Progenitor cell of endocrine pancreas (in vitro differentiated cells): ENCODE results near the gene CNIH3. TPM values are rescaled to one million over a fixed set of nuclear protein-coding genes. Genes with fewer than 3 reads are reported as not detected.

Source experiments
- DNase-seq: peaks from one replicate; pipeline ENCODE4 v3.0.0; 2021; ENCODE audit warnings: low spot score; ENCODE audit not compliant: unreplicated experiment
- H3K27ac Mint-ChIP-seq: 2 replicates; pipeline ENCODE4 v1.8.0; 2021; ENCODE audit warnings: mild to moderate bottlenecking, moderate library complexity, mixed read lengths
- H3K27me3 Mint-ChIP-seq: 2 replicates; pipeline ENCODE4 v1.8.0; 2021; ENCODE audit warnings: mixed read lengths
- H3K36me3 Mint-ChIP-seq: 2 replicates; pipeline ENCODE4 v1.8.0; 2022; ENCODE audit warnings: mixed read lengths; ENCODE audit not compliant: insufficient read depth
- H3K4me1 Mint-ChIP-seq: 2 replicates; pipeline ENCODE4 v1.8.0; 2021; ENCODE audit warnings: low read depth, mixed read lengths
- H3K4me3 Mint-ChIP-seq: 2 replicates; pipeline ENCODE4 v1.8.0; 2021; ENCODE audit warnings: low read depth, mild to moderate bottlenecking, moderate library complexity, mixed read lengths
- H3K9me3 Mint-ChIP-seq: 2 replicates; pipeline ENCODE4 v1.8.0; 2021; ENCODE audit warnings: low read depth, mixed read lengths
- CTCF ChIP-seq: fragments of 200-600 bp; sonication (generic); IDR thresholded peaks from one replicate; pipeline ENCODE4 v1.5.0; 2021; ENCODE audit warnings: antibody characterized with exemption, mild to moderate bottlenecking; ENCODE audit not compliant: unreplicated experiment
- total RNA-seq: library from RNA; stranded (reverse); gene quantifications from 2 replicates; pipeline ENCODE4 v1.2.1, GENCODE V29; 2021

The CNIH3 gene
- total RNA-seq, 1 donor from 2014 or later: 3.2 TPM

- no peak overlapping the region for H3K27ac Mint-ChIP-seq
- H3K27me3 Mint-ChIP-seq: no peaks in the 10 kb centered on the region
- no peaks in the 10 kb centered on the region for H3K9me3 Mint-ChIP-seq
- H3K4me3 Mint-ChIP-seq: no peak overlapping the region
- no peaks in the 10 kb centered on the region for H3K36me3 Mint-ChIP-seq
- TF ChIP-seq CTCF: no peak
- no peak for DNase-seq
- H3K4me1 Mint-ChIP-seq: peaks cover 8% of the 10 kb centered on the region
Measured at GRCh38 chr1:224784265-224785039, 168.3 kb downstream of the CNIH3 start.

DNA sequence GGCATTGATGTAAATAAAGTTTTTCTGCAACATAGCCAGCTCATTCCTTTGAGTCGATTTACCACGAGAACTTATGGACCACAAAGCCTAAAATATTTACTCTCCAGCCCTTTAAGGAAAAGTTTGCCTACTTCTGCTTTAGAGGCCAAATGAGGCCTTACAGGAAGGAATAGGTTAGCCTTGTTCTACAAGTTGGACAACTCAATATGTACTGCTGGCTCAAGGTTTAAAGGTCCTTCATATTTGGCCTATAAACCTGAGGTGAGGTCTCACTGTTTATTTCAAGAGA lies 168.9 kb downstream of the CNIH3 start:
- Mint-ChIP-seq H3K9me3 (no peaks in the 10 kb centered on the region), H3K27me3 (no peaks in the 10 kb centered on the region), H3K4me3 (no peak overlapping the region), H3K27ac (no peak overlapping the region), H3K36me3 (no peaks in the 10 kb centered on the region), H3K4me1 (peaks cover 8% of the 10 kb centered on the region)
- no peak for TF ChIP-seq CTCF
- DNase-seq: no peak

GRCh38 chr1:224785622-224786021 lies 169.5 kb downstream of the CNIH3 start:
- Mint-ChIP-seq H3K36me3 (no peaks in the 10 kb centered on the region), H3K27me3 (no peaks in the 10 kb centered on the region), H3K4me3 (no peak overlapping the region), H3K27ac (no peak overlapping the region), H3K9me3 (no peaks in the 10 kb centered on the region), H3K4me1 (peaks cover 8% of the 10 kb centered on the region)
- DNase-seq: no peak
- TF ChIP-seq CTCF: no peak

DNA sequence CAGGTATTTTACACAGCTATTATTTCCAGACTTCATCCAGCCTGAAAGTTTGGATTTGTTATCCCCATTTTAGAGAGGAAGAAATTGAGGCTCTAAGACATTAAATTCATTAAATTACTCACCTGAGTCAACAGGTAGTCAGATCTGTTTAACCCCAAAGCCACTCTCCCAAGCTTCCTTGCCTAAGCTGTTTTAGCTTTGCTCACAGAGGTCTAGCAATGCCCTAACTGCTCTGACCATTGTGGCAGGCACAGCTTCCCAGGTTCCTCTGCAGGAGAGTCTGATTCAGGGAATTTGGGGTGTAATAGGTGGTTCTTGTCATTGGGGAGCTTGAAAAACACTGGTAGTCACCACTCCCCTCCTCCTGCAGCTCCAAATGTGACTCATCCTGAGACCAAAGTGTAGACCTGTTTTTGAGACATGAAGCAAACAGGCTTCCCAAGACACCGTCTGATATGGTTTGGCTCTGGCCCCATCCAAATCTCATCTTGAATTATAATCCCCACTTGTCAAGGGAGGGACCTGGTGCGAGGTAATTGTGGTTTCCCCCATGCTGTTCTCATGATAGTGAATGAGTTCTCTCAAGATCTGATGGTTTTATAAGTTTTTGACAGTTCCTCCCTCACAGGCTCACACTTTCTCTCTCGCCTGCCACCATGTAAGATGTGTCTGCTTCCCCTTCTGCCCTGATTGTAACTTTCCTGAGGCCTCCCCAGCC lies 170.6 kb downstream of the CNIH3 start:
- H3K27me3 Mint-ChIP-seq: no peaks in the 10 kb centered on the region
- H3K9me3 Mint-ChIP-seq: no peaks in the 10 kb centered on the region
- DNase-seq: no peak
- no peaks in the 10 kb centered on the region for H3K36me3 Mint-ChIP-seq
- H3K4me3 Mint-ChIP-seq: no peak overlapping the region
- peaks cover 8% of the 10 kb centered on the region for H3K4me1 Mint-ChIP-seq
- no peak overlapping the region for H3K27ac Mint-ChIP-seq
- no peak for TF ChIP-seq CTCF

DNA sequence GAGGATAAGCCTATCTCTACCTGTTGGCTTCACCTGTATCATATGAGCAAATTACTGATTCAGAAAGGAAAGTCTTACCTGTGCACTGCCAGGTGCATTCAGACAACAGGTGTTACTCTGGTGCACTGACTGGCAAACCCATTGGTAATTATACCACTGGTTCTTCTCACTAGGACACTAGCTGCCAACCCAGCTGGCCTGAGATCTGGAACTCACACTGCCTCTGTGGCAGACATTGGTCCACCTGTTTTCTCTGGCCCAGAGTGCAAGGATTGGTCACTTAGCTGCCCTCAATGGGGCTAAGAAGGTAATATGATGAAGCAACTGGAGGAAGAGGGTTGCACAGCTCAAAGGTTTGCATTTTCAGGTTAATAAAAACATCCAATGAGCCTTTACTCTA lies 173.2 kb downstream of the CNIH3 start:
- no peak overlapping the region for H3K4me3 Mint-ChIP-seq
- H3K27ac Mint-ChIP-seq: no peak overlapping the region
- H3K36me3 Mint-ChIP-seq: no peaks in the 10 kb centered on the region
- no peaks in the 10 kb centered on the region for H3K4me1 Mint-ChIP-seq
- H3K27me3 Mint-ChIP-seq: no peaks in the 10 kb centered on the region
- no peaks in the 10 kb centered on the region for H3K9me3 Mint-ChIP-seq
- no peak for DNase-seq
- no peak for TF ChIP-seq CTCF

Other genes starting within 250 kb of the CNIH3 start
- gene WDR26, start 181.5 kb upstream of the CNIH3 start, total RNA-seq: 83.9 and 84.9 TPM in 2 replicates